Smooth muscle cell of bladder (primary cell): ENCODE data around the gene PRPH2. TPM values are rescaled to one million over a fixed set of nuclear protein-coding genes. Genes with fewer than 3 reads are reported as not detected.

Experiments used
- total RNA-seq: library from RNA; depleted of rRNA; stranded (reverse); fragments of >200 nt; gene quantifications from 2 replicates; pipeline ENCODE4 v1.2.3, GENCODE V29; 2014

The PRPH2 gene
- 1.8 and 2.5 TPM in 2 replicates for total RNA-seq

GRCh38 chr6:42722497-42722896 lies at the start of gene PRPH2:
Gene PRPH2, minus strand, starts transcription at chr6:42722597. Its CDS starts 263 bp downstream, at chr6:42722334.

GRCh38 chr6:42745640-42746462 lies 23.5 kb upstream of the PRPH2 start, which contains the start of gene TBCC:
Gene TBCC, minus strand, starts transcription at chr6:42746103. Its CDS starts 30 bp downstream, at chr6:42746073.

Other genes starting within 250 kb of the PRPH2 start
- gene UBR2, start 158.6 kb downstream of the PRPH2 start, total RNA-seq: 27.4 and 29.2 TPM in 2 replicates
- gene TBCC, start 23.5 kb upstream of the PRPH2 start, total RNA-seq: 32.3 and 47.2 TPM in 2 replicates
- 3.5 and 3.7 TPM in 2 replicates for gene BICRAL, start 59.5 kb upstream of the PRPH2 start, total RNA-seq
- 86.3 and 91.4 TPM in 2 replicates for gene RPL7L1, start 157.0 kb upstream of the PRPH2 start, total RNA-seq
- gene PTCRA, start 193.5 kb upstream of the PRPH2 start, total RNA-seq: not detected in 2 replicates
- 21.9 and 33.7 TPM in 2 replicates for gene CNPY3, start 206.9 kb upstream of the PRPH2 start, total RNA-seq
- not detected in 2 replicates for gene GNMT, start 238.2 kb upstream of the PRPH2 start, total RNA-seq